Neuronal stem cell (in vitro differentiated cells): ENCODE results near the gene ATG9A. TPM values are rescaled to one million over a fixed set of nuclear protein-coding genes. Genes with fewer than 3 reads are reported as not detected.

ENCODE experiments used
- DNase-seq: peaks from one replicate; pipeline ENCODE4 v3.0.0-alpha.2; 2013; ENCODE audit warnings: low spot score
- H2AFZ ChIP-seq: one replicate; pipeline ENCODE4 v1.6.1; 2013; ENCODE audit warnings: mild to moderate bottlenecking, low read length, inconsistent platforms
- H2AK5ac ChIP-seq: 2 replicates; pipeline ENCODE4 v1.6.1; 2013; ENCODE audit warnings: low read depth, mild to moderate bottlenecking, inconsistent platforms, low read length, moderate library complexity, mixed read lengths
- H2BK120ac ChIP-seq: 2 replicates; pipeline ENCODE4 v1.6.1; 2013; ENCODE audit warnings: low read depth, mild to moderate bottlenecking, inconsistent platforms, low read length, moderate library complexity, mixed read lengths
- H2BK12ac ChIP-seq: one replicate; pipeline ENCODE4 v1.6.1; 2013; ENCODE audit warnings: low read length, inconsistent platforms
- H2BK15ac ChIP-seq: 2 replicates; pipeline ENCODE4 v1.6.1; 2013; ENCODE audit warnings: mild to moderate bottlenecking, low read length, inconsistent platforms, mixed read lengths
- H2BK5ac ChIP-seq: one replicate; pipeline ENCODE4 v1.6.1; 2013; ENCODE audit warnings: inconsistent platforms, mild to moderate bottlenecking, low read length, moderate library complexity
- H3K14ac ChIP-seq: one replicate; pipeline ENCODE4 v1.6.1; 2013; ENCODE audit warnings: low read length, inconsistent platforms
- H3K18ac ChIP-seq: 2 replicates; pipeline ENCODE4 v1.6.1; 2013; ENCODE audit warnings: low read length, inconsistent platforms
- H3K23ac ChIP-seq: 2 replicates; pipeline ENCODE4 v1.6.1; 2013; ENCODE audit warnings: low read depth, mild to moderate bottlenecking, mixed read lengths, low read length, inconsistent platforms; ENCODE audit not compliant: poor library complexity
- H3K27ac ChIP-seq: replicated peaks from 3 replicates; pipeline ENCODE4 v1.5.1; 2013; ENCODE audit warnings: low read length, inconsistent platforms
- H3K27me3 ChIP-seq, 3 experiments: 2 replicates each; pipeline ENCODE4 v1.6.1; 2013; ENCODE audit warnings: low read length in 3 of 3, mild to moderate bottlenecking in 2 of 3, inconsistent platforms in 1 of 3, low read depth in 1 of 3, mixed read lengths in 1 of 3, moderate library complexity in 1 of 3; ENCODE audit not compliant: control insufficient read depth in 3 of 3, insufficient read depth in 3 of 3
- H3K36me3 ChIP-seq, 2 donors: replicated peaks in 1 of 2; 2 replicates each; pipeline ENCODE4 v1.6.1; 2013; ENCODE audit warnings: low read length in 2 of 2; ENCODE audit not compliant: control insufficient read depth in 2 of 2, insufficient read depth in 2 of 2
- H3K4ac ChIP-seq: 2 replicates; pipeline ENCODE4 v1.6.1; 2013; ENCODE audit warnings: inconsistent platforms, mild to moderate bottlenecking, low read length, moderate library complexity
- H3K4me1 ChIP-seq, 2 donors: 1 replicate in 1 of 2; 2 replicates in 1 of 2; pipeline ENCODE4 v1.6.1; 2013; ENCODE audit warnings: low read length in 2 of 2, low read depth in 1 of 2; ENCODE audit not compliant: control insufficient read depth in 2 of 2, insufficient read depth in 1 of 2
- H3K4me2 ChIP-seq: one replicate; pipeline ENCODE4 v1.6.1; 2013; ENCODE audit warnings: mild to moderate bottlenecking, low read length, inconsistent platforms; ENCODE audit not compliant: insufficient read depth, poor library complexity, severe bottlenecking
- H3K4me3 ChIP-seq, 2 donors: 2 replicates each; pipeline ENCODE4 v1.5.1; 2013; ENCODE audit warnings: low read length in 2 of 2, mild to moderate bottlenecking in 2 of 2, inconsistent platforms in 1 of 2, moderate library complexity in 1 of 2
- H3K79me1 ChIP-seq: one replicate; pipeline ENCODE4 v1.6.1; 2013; ENCODE audit warnings: low read depth, mild to moderate bottlenecking, inconsistent platforms, low read length, moderate library complexity
- H3K9ac ChIP-seq: one replicate; pipeline ENCODE4 v1.6.1; 2013; ENCODE audit warnings: mild to moderate bottlenecking, low read depth, low read length, inconsistent platforms; ENCODE audit not compliant: poor library complexity
- H3K9me3 ChIP-seq, 2 donors: replicated peaks in 1 of 2; 2 replicates each; pipeline versions ENCODE3 to v1.6.1; 2013; ENCODE audit warnings: low read length in 2 of 2, mild to moderate bottlenecking in 2 of 2, inconsistent platforms in 1 of 2, low read depth in 1 of 2, mixed read lengths in 1 of 2, moderate library complexity in 1 of 2; ENCODE audit not compliant: control insufficient read depth in 2 of 2, insufficient read depth in 1 of 2
- H4K8ac ChIP-seq: one replicate; pipeline ENCODE4 v1.6.1; 2013; ENCODE audit warnings: low read depth, mild to moderate bottlenecking, inconsistent platforms, low read length, moderate library complexity
- H4K91ac ChIP-seq: one replicate; pipeline ENCODE4 v1.6.1; 2013; ENCODE audit warnings: low read length, low read depth, mild to moderate bottlenecking, inconsistent platforms; ENCODE audit not compliant: poor library complexity
- WGBS, 2 donors: extraction: QIAGEN DNeasy Blood & Tissue Kit; methylation state at CpG; one replicate each; pipeline ENCODE4 v1.1.7; 2013; ENCODE audit warnings: missing lambda C conversion rate in 2 of 2, mixed read lengths in 1 of 2; ENCODE audit not compliant: insufficient read length in 2 of 2, insufficient replicate concordance in 1 of 2; ENCODE audit errors: extremely low coverage in 2 of 2; 5-methylcytosine and 5-hydroxymethylcytosine counted together
- polyA plus RNA-seq, 2 experiments: library from polyadenylated mRNA; stranded (reverse); fragments of 200-250 nt; gene quantifications; one replicate each; pipeline ENCODE4 v1.2.3, GENCODE V29; 2013

ATG9A gene, protein sequence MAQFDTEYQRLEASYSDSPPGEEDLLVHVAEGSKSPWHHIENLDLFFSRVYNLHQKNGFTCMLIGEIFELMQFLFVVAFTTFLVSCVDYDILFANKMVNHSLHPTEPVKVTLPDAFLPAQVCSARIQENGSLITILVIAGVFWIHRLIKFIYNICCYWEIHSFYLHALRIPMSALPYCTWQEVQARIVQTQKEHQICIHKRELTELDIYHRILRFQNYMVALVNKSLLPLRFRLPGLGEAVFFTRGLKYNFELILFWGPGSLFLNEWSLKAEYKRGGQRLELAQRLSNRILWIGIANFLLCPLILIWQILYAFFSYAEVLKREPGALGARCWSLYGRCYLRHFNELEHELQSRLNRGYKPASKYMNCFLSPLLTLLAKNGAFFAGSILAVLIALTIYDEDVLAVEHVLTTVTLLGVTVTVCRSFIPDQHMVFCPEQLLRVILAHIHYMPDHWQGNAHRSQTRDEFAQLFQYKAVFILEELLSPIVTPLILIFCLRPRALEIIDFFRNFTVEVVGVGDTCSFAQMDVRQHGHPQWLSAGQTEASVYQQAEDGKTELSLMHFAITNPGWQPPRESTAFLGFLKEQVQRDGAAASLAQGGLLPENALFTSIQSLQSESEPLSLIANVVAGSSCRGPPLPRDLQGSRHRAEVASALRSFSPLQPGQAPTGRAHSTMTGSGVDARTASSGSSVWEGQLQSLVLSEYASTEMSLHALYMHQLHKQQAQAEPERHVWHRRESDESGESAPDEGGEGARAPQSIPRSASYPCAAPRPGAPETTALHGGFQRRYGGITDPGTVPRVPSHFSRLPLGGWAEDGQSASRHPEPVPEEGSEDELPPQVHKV
- 28.3 TPM for polyA plus RNA-seq (2013, experiment 1 of 2)
- 27.6 TPM for polyA plus RNA-seq (2013, experiment 2 of 2)

GRCh38 chr2:219229305-219230058 lies at the start of gene ATG9A, which contains the start of gene ANKZF1:
ATG9A (minus strand) TSS chr2:219229636; CDS start chr2:219228024, 1,612 bp downstream.
ANKZF1 (plus strand) TSS chr2:219229806; CDS start chr2:219230258, 452 bp downstream.
- peak within 1 kb of the TSS; percentile 96 for H3K9ac ChIP-seq
- H3K4me1 ChIP-seq, result peaks cover 5 to 6% of the 10 kb centered on the region in 2 donors
- no peak within 1 kb of the TSS for H2BK12ac ChIP-seq
- peak within 1 kb of the TSS; percentile 92 for H2AK5ac ChIP-seq
- H3K14ac ChIP-seq, result peak within 1 kb of the TSS; percentile 87
- peak within 1 kb of the TSS; percentile 14 for H2BK15ac ChIP-seq
- H3K27ac ChIP-seq, result peak within 1 kb of the TSS; percentile 87
- H2AFZ ChIP-seq, result peak within 1 kb of the TSS; percentile 96
- H2BK120ac ChIP-seq, result peak within 1 kb of the TSS; percentile 82
- H3K4me3 ChIP-seq, result peak within 1 kb of the TSS; percentile 66 to 94
- no peak within 1 kb of the TSS for H4K8ac ChIP-seq
- no peaks in the 10 kb centered on the region for H3K9me3 ChIP-seq
- no peak within 1 kb of the TSS for H4K91ac ChIP-seq
- H2BK5ac ChIP-seq, result peak within 1 kb of the TSS; percentile 72
- H3K27me3 ChIP-seq, result no peaks in the 10 kb centered on the region
- DNase-seq, result peak; percentile 98
- no CpG with 5 or more reads among the region's 80 CpGs for WGBS, 2 donors
- H3K4ac ChIP-seq, result no peak within 1 kb of the TSS
- H3K79me1 ChIP-seq, result peaks cover 16% of the 10 kb centered on the region
- peak within 1 kb of the TSS; percentile 98 for H3K18ac ChIP-seq
- H3K23ac ChIP-seq, result peak within 1 kb of the TSS; percentile 90
- peaks cover 33 to 56% of the 10 kb centered on the region in 2 donors for H3K36me3 ChIP-seq
- peak within 1 kb of the TSS; percentile 83 for H3K4me2 ChIP-seq

DNA sequence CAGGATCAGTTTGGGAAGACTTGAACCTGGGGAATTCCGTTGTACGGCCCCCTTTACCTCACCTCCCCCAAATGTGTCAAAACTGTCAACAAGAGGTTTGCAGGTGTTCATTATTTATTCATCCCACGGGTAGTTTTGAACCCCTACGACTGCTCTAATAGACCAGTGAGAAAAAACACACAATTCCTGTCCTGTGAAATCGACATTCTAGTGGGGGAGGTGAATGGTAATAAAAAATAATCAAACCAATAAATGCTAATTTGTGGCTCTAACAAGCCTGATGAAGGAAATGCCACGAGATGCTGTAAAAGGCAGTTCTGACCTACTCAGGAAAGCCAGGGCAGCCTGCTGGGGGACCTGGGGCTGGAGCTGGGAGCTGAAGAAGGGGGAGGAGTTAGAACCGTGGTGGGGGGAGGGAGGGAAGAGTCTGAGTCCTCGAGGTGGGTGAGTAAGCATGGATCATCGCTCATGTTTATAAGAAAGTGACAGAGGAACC lies 49.3 kb upstream of the ATG9A start:
- no peak overlapping the region for H3K4ac ChIP-seq
- no peak overlapping the region for H4K8ac ChIP-seq
- peak overlapping the region; percentile 81 for H3K27ac ChIP-seq

DNA sequence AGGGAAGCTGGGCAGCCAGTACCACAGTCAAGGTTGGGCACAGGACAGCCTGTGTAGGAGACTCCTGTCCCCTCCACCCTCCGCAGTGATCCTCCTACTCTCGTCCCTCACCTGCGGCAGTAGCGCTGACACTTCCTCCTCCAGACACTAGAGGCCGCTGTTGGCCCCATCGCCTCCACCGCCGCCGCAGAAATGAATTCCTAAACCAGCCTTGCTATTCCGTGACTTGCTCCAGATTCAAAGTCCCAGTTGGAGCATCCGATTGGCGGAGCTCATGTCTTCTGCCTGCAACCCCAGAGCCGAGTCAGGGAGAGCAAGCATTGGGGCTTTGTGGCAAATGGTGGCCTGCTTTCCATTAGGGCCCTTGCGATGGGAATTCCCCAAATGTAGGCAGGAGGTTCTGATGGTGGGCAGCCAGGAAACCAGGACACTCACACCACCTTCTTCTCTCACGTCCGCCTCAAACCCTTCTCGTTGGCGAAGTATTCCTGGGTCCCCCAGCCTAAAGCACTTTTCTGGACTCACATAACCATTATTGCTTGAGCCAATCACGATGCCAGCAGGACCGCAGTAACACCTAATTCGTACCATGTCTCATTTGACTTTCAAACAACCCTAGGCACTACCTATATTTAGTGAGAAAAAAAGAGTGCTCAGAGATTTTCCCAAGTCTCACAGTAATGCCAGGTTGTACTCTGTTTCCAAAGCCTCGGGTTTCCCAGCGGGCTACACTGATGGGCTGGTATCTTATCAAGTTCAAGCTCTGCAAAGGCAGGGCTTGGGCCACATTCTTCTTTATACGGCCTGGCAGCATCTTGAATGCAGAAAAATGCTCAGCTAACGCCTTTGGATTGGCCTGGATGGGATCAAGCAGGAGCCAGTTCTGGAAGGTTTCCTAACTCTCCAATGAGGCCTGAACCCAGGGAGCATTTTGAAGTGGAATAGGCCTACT lies 48.5 kb upstream of the ATG9A start:
- H3K4me3 ChIP-seq, result peak overlapping the region in 1 of 2 donors; percentile 62
- H3K4me1 ChIP-seq, result peaks cover 21 to 24% of the 10 kb centered on the region in 2 donors
- H3K18ac ChIP-seq, result no peak overlapping the region
- no peaks in the 10 kb centered on the region for H3K79me1 ChIP-seq
- H3K9me3 ChIP-seq, result no peaks in the 10 kb centered on the region
- H3K4me2 ChIP-seq, result no peak overlapping the region
- H2BK5ac ChIP-seq, result no peak overlapping the region
- no peak overlapping the region for H3K14ac ChIP-seq
- H3K4ac ChIP-seq, result no peak overlapping the region
- no peak overlapping the region for H3K9ac ChIP-seq
- H2AK5ac ChIP-seq, result peak overlapping the region; percentile 17
- H2BK12ac ChIP-seq, result no peak overlapping the region
- H4K8ac ChIP-seq, result no peak overlapping the region
- DNase-seq, result peak; percentile 76
- peak overlapping the region; percentile 96 for H2AFZ ChIP-seq
- H2BK15ac ChIP-seq, result no peak overlapping the region
- no peak overlapping the region for H3K27ac ChIP-seq
- H4K91ac ChIP-seq, result no peak overlapping the region
- no CpG with 5 or more reads among the region's 25 CpGs for WGBS, 2 donors
- H2BK120ac ChIP-seq, result no peak overlapping the region
- H3K23ac ChIP-seq, result no peak overlapping the region
- H3K27me3 ChIP-seq, result peaks cover 0 to 12% (median 3%) of the 10 kb centered on the region in 3 experiments
- peaks cover 9 to 22% of the 10 kb centered on the region in 2 donors for H3K36me3 ChIP-seq

More for the DNA sequence above, 49.3 kb upstream of the ATG9A start:
- no peaks in the 10 kb centered on the region for H3K79me1 ChIP-seq
- no peak overlapping the region for H4K91ac ChIP-seq
- no peak overlapping the region for H2BK15ac ChIP-seq
- H2AK5ac ChIP-seq, result peak overlapping the region; percentile 17
- WGBS, 2 donors, result no CpG with 5 or more reads among the region's 9 CpGs
- peaks cover 0 to 12% (median 3%) of the 10 kb centered on the region in 3 experiments for H3K27me3 ChIP-seq
- H3K4me1 ChIP-seq, result peaks cover 21 to 24% of the 10 kb centered on the region in 2 donors
- H2BK12ac ChIP-seq, result no peak overlapping the region
- H2BK120ac ChIP-seq, result no peak overlapping the region
- H3K23ac ChIP-seq, result no peak overlapping the region
- peak overlapping the region; percentile 81 for H3K4me2 ChIP-seq
- H3K18ac ChIP-seq, result peak overlapping the region; percentile 70
- peaks cover 16 to 28% of the 10 kb centered on the region in 2 donors for H3K36me3 ChIP-seq
- H3K4me3 ChIP-seq, result peak overlapping the region; percentile 62 to 75
- no peak overlapping the region for H3K14ac ChIP-seq
- peak overlapping the region; percentile 34 for H3K9ac ChIP-seq
- peak overlapping the region; percentile 96 for H2AFZ ChIP-seq
- DNase-seq, result no peak
- H2BK5ac ChIP-seq, result no peak overlapping the region
- no peaks in the 10 kb centered on the region for H3K9me3 ChIP-seq
